Measurements from ENCODE around the gene RAB26. TPM values are rescaled to one million over a fixed set of nuclear protein-coding genes. Genes with fewer than 3 reads are reported as not detected.
A peak's percentile ranks its signal among the peaks of the same experiment; 100 is the strongest.
"Not testable (repeated sequence)": the region's sequence is repeated elsewhere in the genome, so short reads cannot be mapped to it uniquely, and the experiment has no call there.

Gene RAB26
- total and polyA plus RNA-seq, 2 donors (not counting 1 experiment from before 2014, with no cell fraction given): 0.43 to 2.0 TPM

- not testable (repeated sequence) for H3K36me3 ChIP-seq (ENCODE audit: control insufficient read depth, insufficient read depth, low read length); H4K20me1 ChIP-seq (ENCODE audit: control insufficient read depth, extremely low read depth, insufficient read depth, low read length); DNase-seq (ENCODE audit: low read depth in 2 of 2); H3K4me3 ChIP-seq (replicated peaks in 1 of 4; ENCODE audit: control extremely low read depth in 1 of 4, insufficient read depth in 1 of 4, low read depth in 3 of 4, low read length in 4 of 4); H3K27me3 ChIP-seq (ENCODE audit: control insufficient read depth, insufficient read depth, low read length); H3K9ac ChIP-seq (ENCODE audit: insufficient read depth, low read length); H3K9me3 ChIP-seq (ENCODE audit: control insufficient read depth, insufficient read depth, low read depth, low read length); H2AFZ ChIP-seq (ENCODE audit: low read length)
- H3K79me2 ChIP-seq (ENCODE audit: control insufficient read depth, insufficient read depth, low read length): peaks cover 52% of the 10 kb centered on the region
- peaks cover 25% of the 10 kb centered on the region for H3K4me1 ChIP-seq (ENCODE audit: control insufficient read depth, extremely low read depth, insufficient read depth, low read length)
- H3K4me2 ChIP-seq (ENCODE audit: extremely low read depth, insufficient read depth, low read length): peak overlapping the region; percentile 59
- H3K27ac ChIP-seq (ENCODE audit: insufficient read depth, low read length): peak overlapping the region; percentile 93
Observed at GRCh38 chr16:2123706-2124376, 24.6 kb upstream of the RAB26 start.

DNA sequence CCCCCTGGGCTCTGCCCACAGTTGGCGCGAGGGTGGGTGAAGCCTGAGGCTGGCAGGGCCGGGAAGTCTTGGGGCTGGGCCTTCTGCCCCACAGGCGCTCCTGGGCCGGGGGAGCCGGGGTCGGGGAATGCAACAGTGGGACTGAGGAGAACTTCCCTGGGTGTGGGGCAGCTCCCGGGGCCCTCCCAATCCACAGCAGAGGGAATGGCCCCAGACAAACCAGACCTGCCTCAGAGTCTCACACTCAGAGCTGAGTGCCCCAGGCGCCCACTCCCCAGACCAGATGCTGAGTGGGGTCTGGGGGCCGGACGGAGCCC lies 24.1 kb upstream of the RAB26 start:
- H3K4me2 ChIP-seq (ENCODE audit: extremely low read depth, insufficient read depth, low read length): peak overlapping the region; percentile 59
- not testable (repeated sequence) for H3K9me3 ChIP-seq (ENCODE audit: control insufficient read depth, insufficient read depth, low read depth, low read length); H3K36me3 ChIP-seq (ENCODE audit: control insufficient read depth, insufficient read depth, low read length); H3K27me3 ChIP-seq (ENCODE audit: control insufficient read depth, insufficient read depth, low read length); H2AFZ ChIP-seq (ENCODE audit: low read length); DNase-seq (ENCODE audit: low read depth in 2 of 2); H4K20me1 ChIP-seq (ENCODE audit: control insufficient read depth, extremely low read depth, insufficient read depth, low read length)
- peak overlapping the region; percentile 93 for H3K27ac ChIP-seq (ENCODE audit: insufficient read depth, low read length)
- peaks cover 51% of the 10 kb centered on the region for H3K79me2 ChIP-seq (ENCODE audit: control insufficient read depth, insufficient read depth, low read length)
- peaks cover 25% of the 10 kb centered on the region for H3K4me1 ChIP-seq (ENCODE audit: control insufficient read depth, extremely low read depth, insufficient read depth, low read length)
- H3K9ac ChIP-seq (ENCODE audit: insufficient read depth, low read length): peak overlapping the region; percentile 73
- H3K4me3 ChIP-seq (replicated peaks in 1 of 4; ENCODE audit: control extremely low read depth in 1 of 4, insufficient read depth in 1 of 4, low read depth in 3 of 4, low read length in 4 of 4): peak overlapping the region in 1 of 4 experiments; percentile 44

DNA sequence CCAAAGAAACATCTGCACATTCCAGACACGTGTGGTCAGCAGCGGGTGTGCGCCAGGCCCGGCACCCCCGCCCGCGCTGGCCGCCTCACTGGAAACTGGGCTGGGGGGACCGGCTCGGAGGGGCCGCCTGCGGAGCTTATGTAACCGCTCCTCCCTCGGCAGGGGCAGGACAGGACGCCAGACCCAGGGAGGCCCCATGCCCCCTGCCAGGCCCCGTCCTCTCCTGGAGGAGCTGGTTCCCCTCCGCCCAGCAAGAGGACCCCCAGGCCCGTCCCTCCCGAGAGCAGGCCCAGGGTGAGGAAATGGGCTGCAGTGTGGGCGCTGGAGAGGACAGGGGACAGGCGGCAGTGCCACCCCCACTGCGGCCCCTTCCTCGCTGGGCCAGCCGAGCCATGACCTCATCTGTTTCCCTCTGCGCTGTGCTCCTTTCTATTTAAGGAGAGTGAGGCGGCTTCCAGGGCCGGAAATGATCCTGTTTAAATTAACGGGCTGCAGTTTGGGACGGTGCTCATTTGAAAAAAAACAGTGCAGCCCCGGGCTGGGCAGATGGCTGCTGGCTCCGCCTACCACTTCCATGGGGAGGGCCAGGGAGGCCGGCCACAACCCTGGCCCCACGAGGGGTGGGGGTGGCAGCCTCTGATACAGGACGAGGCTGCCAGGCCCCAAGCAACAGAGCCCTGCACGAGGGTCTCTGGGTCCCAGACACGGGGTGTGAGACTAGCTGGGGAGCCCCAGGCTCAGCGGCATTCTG lies 23.6 kb upstream of the RAB26 start:
- peaks cover 25% of the 10 kb centered on the region for H3K4me1 ChIP-seq (ENCODE audit: control insufficient read depth, extremely low read depth, insufficient read depth, low read length)
- H3K4me2 ChIP-seq (ENCODE audit: extremely low read depth, insufficient read depth, low read length): peak overlapping the region; percentile 75
- peak overlapping the region in 2 of 4 experiments; percentile 13 to 44 for H3K4me3 ChIP-seq (replicated peaks in 1 of 4; ENCODE audit: control extremely low read depth in 1 of 4, insufficient read depth in 1 of 4, low read depth in 3 of 4, low read length in 4 of 4)
- not testable (repeated sequence) for H3K9me3 ChIP-seq (ENCODE audit: control insufficient read depth, insufficient read depth, low read depth, low read length); H3K36me3 ChIP-seq (ENCODE audit: control insufficient read depth, insufficient read depth, low read length); H4K20me1 ChIP-seq (ENCODE audit: control insufficient read depth, extremely low read depth, insufficient read depth, low read length); H2AFZ ChIP-seq (ENCODE audit: low read length); H3K27me3 ChIP-seq (ENCODE audit: control insufficient read depth, insufficient read depth, low read length)
- H3K79me2 ChIP-seq (ENCODE audit: control insufficient read depth, insufficient read depth, low read length): peaks cover 52% of the 10 kb centered on the region
- H3K9ac ChIP-seq (ENCODE audit: insufficient read depth, low read length): peak overlapping the region; percentile 73
- DNase-seq (ENCODE audit: low read depth in 2 of 2): peak; percentile 75 to 82
- peak overlapping the region; percentile 93 for H3K27ac ChIP-seq (ENCODE audit: insufficient read depth, low read length)

- not testable (repeated sequence) for H4K20me1 ChIP-seq (ENCODE audit: control insufficient read depth, extremely low read depth, insufficient read depth, low read length); H3K9ac ChIP-seq (ENCODE audit: insufficient read depth, low read length); H3K27me3 ChIP-seq (ENCODE audit: control insufficient read depth, insufficient read depth, low read length); H3K9me3 ChIP-seq (ENCODE audit: control insufficient read depth, insufficient read depth, low read depth, low read length); H3K36me3 ChIP-seq (ENCODE audit: control insufficient read depth, insufficient read depth, low read length); DNase-seq (ENCODE audit: low read depth in 2 of 2); H2AFZ ChIP-seq (ENCODE audit: low read length)
- peak overlapping the region; percentile 59 for H3K4me2 ChIP-seq (ENCODE audit: extremely low read depth, insufficient read depth, low read length)
- H3K4me1 ChIP-seq (ENCODE audit: control insufficient read depth, extremely low read depth, insufficient read depth, low read length): peaks cover 25% of the 10 kb centered on the region
- H3K27ac ChIP-seq (ENCODE audit: insufficient read depth, low read length): peak overlapping the region; percentile 93
- H3K4me3 ChIP-seq (replicated peaks in 1 of 4; ENCODE audit: control extremely low read depth in 1 of 4, insufficient read depth in 1 of 4, low read depth in 3 of 4, low read length in 4 of 4): peak overlapping the region in 1 of 4 experiments; percentile 44
- peaks cover 54% of the 10 kb centered on the region for H3K79me2 ChIP-seq (ENCODE audit: control insufficient read depth, insufficient read depth, low read length)
Observed at GRCh38 chr16:2125609-2126008, 22.8 kb upstream of the RAB26 start.

GRCh38 chr16:2126161-2126743 lies 22.2 kb upstream of the RAB26 start:
- H3K4me3 ChIP-seq (replicated peaks in 1 of 4; ENCODE audit: control extremely low read depth in 1 of 4, insufficient read depth in 1 of 4, low read depth in 3 of 4, low read length in 4 of 4); H2AFZ ChIP-seq (ENCODE audit: low read length); H3K36me3 ChIP-seq (ENCODE audit: control insufficient read depth, insufficient read depth, low read length); H3K9me3 ChIP-seq (ENCODE audit: control insufficient read depth, insufficient read depth, low read depth, low read length); H3K27me3 ChIP-seq (ENCODE audit: control insufficient read depth, insufficient read depth, low read length); H4K20me1 ChIP-seq (ENCODE audit: control insufficient read depth, extremely low read depth, insufficient read depth, low read length): not testable (repeated sequence)
- Histone ChIP-seq H3K79me2 (ENCODE audit: control insufficient read depth, insufficient read depth, low read length) (peaks cover 55% of the 10 kb centered on the region), H3K27ac (ENCODE audit: insufficient read depth, low read length) (peak overlapping the region; percentile 65), H3K4me2 (ENCODE audit: extremely low read depth, insufficient read depth, low read length) (peak overlapping the region; percentile 51), H3K9ac (ENCODE audit: insufficient read depth, low read length) (peak overlapping the region; percentile 7), H3K4me1 (ENCODE audit: control insufficient read depth, extremely low read depth, insufficient read depth, low read length) (peaks cover 25% of the 10 kb centered on the region)
- DNase-seq (ENCODE audit: low read depth in 2 of 2): peak in 1 of 2 donors; percentile 50

DNA sequence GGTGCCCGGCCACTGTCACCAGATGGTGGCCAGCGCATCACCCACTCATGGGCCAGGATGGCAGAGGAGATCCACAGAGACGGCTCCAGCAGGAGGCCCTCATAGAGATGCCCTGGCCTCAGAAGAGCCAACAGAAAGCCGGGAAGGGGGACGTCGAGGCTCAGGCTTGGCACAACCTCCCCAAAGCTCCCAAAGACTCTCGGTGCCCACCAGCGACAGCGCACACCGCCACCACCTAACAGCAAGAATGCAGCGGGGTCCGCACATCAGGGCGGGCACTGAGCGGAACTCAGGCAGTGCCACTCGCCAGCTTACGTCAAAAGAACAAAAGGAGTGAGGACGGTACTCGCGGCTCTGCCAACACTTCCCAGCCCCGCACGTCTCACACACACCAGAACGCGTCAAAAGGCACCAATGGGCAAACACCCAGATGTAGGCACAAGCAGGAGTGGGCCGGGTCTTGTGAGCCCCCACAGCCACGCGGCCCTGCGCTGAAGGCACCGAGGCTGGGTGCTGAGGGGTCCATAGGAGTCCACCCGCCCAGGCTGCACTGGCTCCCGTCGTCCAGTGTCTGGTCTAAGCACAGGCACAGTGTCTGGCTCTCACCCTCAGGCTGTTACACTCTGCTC lies 21.4 kb upstream of the RAB26 start:
- H4K20me1 ChIP-seq (ENCODE audit: control insufficient read depth, extremely low read depth, insufficient read depth, low read length); H2AFZ ChIP-seq (ENCODE audit: low read length); H3K27me3 ChIP-seq (ENCODE audit: control insufficient read depth, insufficient read depth, low read length); H3K4me2 ChIP-seq (ENCODE audit: extremely low read depth, insufficient read depth, low read length); DNase-seq (ENCODE audit: low read depth in 2 of 2); H3K36me3 ChIP-seq (ENCODE audit: control insufficient read depth, insufficient read depth, low read length); H3K9me3 ChIP-seq (ENCODE audit: control insufficient read depth, insufficient read depth, low read depth, low read length); H3K4me3 ChIP-seq (replicated peaks in 1 of 4; ENCODE audit: control extremely low read depth in 1 of 4, insufficient read depth in 1 of 4, low read depth in 3 of 4, low read length in 4 of 4): not testable (repeated sequence)
- Histone ChIP-seq H3K79me2 (ENCODE audit: control insufficient read depth, insufficient read depth, low read length) (peaks cover 52% of the 10 kb centered on the region), H3K9ac (ENCODE audit: insufficient read depth, low read length) (peak overlapping the region; percentile 7), H3K4me1 (ENCODE audit: control insufficient read depth, extremely low read depth, insufficient read depth, low read length) (peaks cover 25% of the 10 kb centered on the region), H3K27ac (ENCODE audit: insufficient read depth, low read length) (peak overlapping the region; percentile 65)
